Stimulated activated CD4-positive, alpha-beta T cell treated with anti-CD3 and anti-CD28 coated beads, Interleukin-4, amount 100 ng/mL, for 1 hour (primary cell): ENCODE data around the gene SLC39A11.

ENCODE experiments used
- DNase-seq: peaks from one replicate; pipeline ENCODE4 v3.0.0-alpha.2; 2020

The SLC39A11 gene

DNA sequence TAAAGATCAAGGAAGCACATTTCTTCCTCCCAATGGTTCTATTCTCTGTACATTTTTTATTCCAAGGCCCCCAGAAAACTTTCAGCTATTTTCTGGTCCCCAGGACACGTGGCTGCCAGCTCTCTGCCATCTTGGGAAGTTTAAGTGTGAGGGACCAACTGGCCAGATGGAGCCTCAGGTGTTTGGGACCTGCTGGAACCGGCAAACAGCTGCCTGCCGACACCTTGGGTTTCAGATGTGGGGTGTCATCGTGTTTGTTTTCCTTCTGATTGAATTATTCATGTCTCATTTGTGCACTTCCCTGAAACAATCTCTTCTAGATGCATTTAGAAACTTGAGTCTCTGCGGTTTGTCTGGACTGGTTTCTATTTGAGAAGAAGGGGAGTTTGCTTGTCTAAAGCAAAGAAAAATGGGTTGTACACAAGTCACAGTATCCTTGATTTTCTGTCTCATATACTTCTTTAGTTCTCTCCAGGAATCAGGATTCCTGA is 386.5 kb downstream of the SLC39A11 start:
- DNase-seq = no peak

DNA sequence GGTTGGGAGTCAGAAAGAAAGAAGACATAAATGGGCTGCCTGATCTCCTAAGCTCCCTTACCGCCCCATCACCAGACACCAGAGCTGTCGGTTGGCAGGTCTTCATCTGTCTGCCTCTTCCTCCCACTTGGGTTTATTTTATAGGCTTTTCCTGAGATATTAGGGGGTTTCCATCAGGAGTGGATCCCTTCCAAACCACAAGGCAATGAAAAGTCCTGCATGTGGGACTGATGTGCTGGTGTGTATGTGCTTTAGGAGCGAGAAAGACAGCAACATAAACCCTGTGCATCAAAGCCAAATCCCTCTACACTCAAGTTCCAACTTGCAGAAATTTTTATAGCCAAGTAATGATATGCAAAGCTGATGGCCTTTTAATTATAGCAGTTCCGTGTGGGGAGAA is 389.5 kb downstream of the SLC39A11 start:
- DNase-seq = no peak

DNA sequence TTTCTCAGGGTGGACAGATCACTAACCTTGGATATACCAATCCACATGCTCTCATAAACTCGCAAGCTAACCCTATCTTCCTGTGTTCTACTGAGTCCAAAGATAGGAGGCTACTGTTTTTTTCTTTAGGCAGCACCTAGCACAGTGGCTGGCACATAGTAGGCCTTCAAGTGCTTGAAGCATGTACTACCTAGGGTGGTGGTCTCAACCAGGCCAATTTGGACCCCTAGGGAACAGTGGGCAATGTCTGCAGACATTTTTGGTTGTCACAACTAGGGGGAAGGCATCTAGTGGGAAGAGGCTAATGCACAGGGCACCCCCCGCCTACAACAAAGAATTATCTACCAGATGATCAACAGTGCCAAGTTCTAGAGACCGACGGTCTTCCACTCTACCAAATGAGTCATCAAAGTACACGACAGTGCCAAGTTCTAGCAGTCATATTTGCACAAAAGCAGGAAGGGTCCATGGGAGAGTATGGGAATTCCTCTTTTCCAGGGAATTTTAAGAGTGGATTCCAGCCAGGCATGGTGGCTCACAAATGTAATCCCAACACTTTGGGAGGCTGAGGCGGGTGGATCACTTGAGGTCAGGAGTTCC is 390.3 kb downstream of the SLC39A11 start:
- no peak for DNase-seq

DNA sequence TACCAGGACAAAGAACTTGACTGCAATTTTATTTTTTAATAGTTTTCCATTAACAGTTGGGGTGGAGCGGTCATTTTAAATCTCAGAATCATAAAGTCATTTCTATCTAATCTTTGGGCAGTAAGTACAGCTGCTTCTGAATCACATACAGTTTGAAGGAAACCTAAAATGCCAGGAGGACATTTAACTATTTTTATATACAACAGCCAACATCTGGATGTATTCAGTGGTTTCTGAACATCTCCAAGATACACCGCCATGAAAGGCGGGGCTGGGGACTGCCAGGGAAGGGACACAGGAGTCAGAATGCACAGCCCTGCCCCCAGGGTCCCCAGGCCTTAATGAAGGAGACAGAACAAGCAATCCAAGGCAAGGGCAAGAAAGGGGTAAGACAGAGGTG is 392.3 kb downstream of the SLC39A11 start:
- no peak for DNase-seq

DNA sequence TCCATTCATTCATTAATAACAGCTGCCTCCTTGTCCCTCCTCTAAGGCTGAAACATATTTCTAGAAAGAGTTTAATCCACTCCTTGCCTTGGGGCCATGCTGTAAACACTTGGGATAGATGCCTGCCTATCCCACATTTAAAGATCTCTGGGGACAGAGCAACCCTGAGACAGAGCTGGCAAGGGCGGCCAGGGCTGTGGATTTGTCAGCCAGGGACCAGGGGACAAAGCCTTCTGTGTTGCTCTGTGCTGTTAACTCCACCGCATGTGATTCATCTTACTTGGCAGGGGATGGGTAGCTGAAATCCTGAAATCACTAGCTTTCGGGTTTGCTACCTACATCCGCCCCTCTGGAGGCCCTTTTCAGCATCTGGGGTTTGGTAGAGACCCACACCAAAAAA is 392.9 kb downstream of the SLC39A11 start:
- DNase-seq = no peak

DNA sequence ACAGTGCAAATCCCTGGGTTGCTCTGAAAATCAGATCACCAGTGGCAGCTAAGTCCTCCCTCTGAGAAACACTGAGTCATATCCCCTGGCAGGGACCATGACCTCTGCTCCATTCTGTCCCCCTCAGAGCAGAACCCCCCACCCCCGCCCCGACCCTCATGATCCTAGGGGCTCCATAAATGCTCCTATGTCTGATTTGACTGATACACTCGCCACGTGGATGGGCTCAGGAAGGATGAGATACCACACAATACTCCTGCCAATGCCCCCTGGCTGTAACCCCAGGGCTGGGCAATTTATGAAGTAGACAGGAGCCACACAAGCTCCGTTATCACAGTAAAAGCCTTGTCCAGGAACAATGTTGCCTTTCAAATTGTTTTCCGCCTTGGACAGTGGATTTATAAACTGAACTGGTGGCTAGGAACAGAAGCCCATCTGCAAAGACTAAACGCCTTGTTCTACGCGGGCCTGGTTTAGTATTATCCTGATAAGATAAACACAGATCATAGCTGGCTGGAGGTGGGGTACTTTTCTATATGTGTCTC is 394.8 kb downstream of the SLC39A11 start:
- DNase-seq = no peak

DNA sequence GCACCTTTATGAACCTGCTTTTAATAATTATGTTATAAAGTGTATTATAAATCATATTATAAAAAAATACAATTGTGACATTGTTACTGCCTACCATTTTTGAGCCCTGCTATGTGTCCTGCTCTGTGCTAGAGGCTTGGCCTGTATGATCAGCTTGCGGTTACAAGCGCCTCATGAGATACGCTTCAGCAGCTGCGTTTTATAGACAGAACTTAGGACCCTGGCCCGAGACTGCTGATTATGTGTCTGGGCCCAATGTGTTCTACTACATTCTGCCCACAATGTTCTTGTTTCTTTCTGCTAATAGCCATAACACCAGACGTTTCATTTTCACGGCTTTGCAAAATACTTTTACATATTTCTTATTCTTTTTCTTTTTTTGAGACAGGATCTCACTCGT is 395.8 kb downstream of the SLC39A11 start:
- no peak for DNase-seq

DNA sequence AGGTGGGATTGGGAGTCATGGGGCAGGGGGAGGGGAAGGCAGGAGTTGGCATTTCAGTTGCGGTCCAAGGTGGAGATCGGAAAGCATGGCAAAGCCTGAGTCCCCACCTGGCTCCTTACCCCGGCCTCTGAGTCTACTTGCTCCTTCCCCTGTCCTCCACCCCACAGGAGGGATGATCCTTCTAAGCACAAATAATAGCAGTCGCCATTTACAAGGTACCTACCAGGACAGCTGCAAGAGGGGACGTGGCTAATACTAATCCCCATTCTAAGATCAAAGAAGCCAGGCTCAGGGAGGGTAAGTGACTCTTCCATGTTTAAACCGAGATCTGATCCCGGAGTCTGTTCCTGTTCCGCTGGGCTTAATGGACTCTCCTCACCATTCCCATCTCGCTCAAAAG is 396.3 kb downstream of the SLC39A11 start:
- DNase-seq = no peak

DNA sequence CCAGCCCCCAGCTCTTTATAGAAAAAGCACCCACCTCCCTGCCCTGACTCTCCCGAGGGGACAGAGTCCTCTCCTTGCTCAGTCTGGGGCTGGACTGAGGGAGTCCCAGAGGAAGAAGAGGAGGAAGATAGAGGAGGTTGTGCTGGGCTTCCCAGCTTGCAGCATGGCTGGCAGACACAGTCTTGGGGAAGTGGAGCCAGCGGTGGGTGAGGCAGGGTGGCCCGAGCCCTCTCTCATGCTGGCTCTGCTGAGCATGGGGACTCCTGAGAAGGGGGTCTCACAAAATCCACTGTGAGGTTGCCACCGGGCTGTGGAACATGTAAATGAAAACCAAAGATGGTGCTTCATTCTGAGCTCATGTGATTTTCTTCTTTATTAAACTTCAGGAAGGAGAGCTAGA is 398.5 kb downstream of the SLC39A11 start:
- no peak for DNase-seq

DNA sequence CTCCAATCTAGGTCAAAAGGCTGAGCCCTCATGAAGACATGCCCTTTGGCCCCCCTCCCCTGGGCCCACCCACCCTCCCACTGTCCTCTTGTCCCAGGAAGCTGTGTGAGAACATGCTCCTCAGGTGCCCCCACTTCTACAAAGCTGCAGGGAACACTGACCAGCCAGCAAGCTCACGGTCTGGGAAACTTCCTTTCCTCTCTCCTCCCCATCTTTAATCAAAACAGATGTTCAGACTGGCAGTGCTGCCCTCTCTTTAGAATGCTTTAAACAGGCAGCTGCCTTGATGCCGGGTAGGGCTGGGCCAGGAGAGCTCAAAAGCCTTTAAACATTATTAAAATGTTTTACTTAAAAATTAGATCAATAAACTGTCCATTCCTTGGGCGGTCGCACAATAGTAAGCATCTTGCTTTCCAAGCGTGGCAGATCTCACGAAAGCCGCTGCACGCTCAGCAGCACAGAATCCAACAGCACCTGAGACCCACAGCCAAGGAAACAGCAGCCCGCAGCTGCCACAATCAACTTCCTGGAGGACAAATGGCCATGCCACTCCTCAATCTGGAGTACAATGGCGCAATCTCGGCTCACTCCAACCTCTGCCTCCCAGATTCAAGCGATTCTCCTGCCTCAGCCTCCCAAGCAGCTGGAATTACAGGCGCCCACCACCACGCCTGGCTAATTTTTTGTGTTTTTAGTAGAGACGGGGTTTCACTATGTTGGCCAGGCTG is 399.2 kb downstream of the SLC39A11 start:
- no peak for DNase-seq

DNA sequence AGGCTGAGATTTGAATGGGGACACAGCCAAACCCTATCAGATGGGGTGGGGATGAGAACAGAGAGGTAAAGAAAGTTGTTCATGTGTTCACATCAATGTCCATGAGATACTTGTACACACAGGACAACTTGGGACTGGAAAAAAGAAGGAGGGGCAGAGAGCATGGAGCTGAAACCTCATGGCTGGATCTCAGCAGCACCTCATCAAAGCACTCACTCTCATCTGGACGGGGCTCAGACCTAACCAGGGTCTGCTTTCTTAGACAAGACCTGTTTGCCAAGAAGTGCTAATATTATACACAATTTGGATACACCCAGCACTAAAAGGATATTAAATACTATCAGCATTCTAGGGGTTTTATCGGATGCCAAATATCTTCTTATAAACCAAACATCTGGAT is 399.8 kb downstream of the SLC39A11 start:
- DNase-seq = no peak

DNA sequence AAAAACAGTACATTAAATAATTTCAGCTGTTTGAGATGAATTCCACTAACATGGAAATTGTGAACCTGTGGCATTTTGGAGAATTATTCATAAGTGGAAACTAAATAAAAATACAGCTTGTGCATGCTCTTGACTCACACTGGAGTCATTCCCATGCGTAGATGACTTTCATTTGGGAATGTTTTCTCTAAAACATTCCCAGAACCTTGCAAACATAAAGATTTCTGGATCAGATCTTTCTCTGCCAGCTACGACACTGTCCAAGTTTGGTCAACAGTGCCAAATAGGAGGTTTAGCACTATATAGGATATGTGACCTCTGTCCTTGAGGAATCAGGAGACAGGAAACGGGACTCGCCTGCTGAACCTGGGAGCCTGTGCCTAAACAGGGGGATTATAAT is 400.9 kb downstream of the SLC39A11 start:
- DNase-seq = no peak

DNA sequence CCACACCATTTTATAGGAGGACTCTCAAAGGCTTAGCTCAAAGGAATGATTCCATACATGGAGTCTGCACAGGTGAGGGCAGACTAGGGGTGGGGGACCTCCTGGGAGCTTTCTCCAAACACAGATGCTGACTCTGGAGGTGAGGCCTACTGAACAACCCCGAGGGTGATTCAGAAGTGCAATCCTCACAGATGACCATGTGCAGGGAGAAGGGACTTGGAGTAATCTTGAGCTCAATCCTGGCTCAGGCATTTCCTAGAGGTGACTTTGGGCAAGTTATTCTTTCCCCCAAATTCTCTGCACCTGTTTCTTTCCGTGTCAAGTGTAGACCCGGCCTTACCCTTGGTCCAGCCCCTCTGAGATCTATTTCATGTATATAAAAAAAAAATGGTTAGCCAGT is 401.5 kb downstream of the SLC39A11 start:
- no peak for DNase-seq

DNA sequence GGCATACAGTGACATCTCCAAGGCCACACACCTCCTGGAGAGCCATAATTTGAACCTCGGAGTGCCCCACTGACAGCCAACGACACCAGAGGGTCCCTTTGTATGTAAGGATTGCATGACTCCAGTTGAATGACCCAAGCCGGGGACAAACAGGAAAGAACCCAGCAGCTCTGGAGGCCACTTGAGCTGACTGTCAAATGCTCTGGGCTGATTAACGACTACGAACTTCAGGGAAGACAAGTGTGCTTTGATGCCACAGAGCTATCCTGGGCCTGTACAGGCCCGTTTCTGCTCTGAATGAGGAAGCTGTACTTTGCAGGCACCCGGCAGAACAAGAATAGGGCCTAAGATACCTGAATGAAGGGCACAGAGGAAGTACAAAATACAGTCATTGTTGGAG is 404.6 kb downstream of the SLC39A11 start:
- DNase-seq = no peak

DNA sequence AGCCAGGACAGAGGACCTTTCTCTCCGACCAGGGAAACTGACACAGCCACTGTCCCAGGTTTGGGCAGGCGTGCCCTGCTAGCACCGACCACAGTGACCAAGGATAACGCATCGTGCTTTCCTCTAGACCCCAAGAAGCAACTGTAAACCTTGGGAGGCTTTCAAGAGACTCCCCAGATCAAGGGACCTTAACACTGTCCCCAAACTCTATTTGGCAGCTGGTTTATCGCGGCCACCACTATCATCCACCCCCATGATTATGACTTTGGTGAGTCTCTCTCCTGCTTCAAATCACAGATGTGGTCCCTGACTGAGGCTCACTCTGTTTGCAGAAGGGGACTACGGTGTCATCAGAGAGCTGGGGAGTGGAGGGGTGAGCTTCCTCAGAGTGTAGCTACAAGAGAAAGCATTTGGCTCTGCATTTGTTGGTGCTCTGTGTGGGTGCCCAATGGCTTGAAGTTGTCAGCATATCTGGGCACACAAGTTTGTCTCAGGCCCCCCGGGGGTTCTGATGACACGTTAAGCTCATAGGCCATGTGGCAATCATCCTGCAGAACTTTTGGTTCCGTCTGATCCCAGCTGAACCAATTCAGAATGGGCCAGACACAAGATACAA is 408.0 kb downstream of the SLC39A11 start:
- DNase-seq = no peak

DNA sequence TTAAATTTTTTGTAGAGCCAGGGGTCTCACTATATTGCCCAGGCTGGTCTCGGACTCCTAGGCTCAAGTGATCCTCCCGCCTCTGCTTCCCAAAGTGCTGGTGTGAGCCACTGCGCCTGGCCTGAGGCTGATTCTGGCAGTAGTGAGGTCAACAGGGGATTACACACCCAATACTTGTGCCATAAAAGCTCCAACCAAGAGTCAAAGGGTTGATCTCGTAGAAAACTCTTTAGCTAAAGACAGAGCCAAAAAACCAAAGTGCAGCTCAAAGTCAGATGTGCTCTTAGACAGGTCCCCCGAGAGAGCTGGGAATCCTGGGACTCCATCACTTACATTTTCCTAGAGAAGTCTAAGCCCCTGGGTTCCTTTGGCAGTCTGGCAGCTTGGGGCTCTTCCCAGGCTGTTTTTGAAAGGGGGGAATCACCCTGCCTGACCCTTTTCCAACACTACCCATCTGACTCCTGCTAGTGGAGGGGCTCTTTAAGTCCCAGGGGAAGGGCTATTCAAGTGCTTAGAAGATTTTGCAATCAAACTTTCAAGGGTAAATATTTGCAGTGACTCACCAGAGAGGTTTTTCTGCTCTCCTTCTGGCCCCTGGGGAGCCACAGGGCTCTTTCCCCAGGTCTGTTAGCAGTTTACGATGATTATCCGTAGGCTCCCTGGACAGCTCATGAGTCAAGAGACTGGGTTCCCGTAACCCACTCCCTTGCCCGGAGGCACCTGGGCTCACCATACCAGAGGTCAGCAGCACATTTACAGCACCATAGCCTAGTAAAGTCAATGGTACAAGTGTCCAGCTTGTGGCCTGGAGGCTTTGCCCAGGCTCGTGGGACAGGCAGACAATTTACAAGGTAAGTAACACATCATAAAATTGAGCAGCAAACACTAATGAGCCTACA is 408.7 kb downstream of the SLC39A11 start:
- DNase-seq = no peak

DNA sequence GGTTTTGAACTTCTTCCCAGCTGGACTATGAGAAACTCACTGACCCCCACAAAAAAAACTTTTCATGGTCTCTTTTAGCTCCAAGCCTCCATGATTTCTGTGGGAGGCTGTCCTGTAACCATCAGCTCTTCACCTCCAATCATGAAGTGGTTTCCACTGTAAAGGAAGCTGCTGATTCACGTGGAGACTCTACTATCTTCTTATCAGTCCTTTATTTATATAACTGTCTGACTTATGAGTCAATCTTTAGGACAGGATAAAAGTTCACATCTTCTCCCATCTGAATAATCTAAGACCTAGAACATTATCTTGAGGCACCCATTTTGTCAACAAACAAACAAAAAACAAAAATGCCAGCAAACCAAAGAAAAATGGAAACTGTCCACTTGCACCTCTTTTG is 409.9 kb downstream of the SLC39A11 start:
- no peak for DNase-seq

DNA sequence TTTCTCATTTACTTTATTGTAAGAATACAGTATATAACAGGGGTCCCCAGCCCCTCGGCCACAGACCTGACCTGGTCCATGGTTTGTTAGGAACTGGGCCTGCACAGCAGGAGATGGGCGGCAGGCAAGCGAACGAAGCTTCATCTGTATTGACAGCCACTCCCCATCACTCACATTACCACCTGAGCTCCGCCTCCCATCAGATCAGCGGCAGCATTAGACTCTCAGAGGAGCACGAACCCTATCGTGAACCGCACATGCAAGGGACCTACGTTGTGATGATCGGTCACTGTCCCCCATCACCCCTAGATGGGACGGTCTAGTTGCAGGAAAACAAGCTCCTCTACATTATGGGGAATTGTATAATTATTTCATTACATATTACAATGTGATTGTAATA is 410.6 kb downstream of the SLC39A11 start:
- DNase-seq = no peak

DNA sequence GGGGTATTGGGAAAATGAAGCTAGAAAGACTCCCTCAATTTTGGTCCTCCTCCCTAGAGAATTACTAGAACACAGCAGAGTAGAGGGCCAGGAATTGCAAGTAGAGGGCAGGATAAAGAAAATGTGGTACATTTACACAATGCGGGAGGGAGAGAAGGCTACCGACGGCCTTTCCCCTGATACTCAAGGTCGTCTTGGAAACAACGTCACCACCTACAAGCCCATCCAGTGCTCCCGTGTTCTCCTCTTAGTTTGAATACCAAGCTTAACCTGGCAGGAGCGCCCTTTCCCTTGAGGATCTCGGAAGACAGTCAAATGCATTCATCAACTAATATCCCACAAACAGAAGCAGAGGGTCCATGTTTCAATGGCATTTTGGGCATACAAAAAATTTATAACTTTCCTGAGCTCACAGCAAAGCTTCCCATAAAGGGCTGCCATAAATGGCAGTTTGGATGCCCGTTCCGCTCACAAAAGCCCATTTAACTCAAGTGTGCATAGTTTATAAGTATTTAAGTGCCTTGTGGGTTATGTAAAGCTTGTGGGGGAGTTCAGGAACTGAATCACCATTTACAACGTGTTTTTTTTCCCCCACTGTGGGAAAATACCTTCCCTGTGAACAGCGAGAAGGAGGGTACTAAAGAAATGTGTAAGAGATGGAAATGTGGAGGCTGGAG is 414.6 kb downstream of the SLC39A11 start:
- DNase-seq = no peak

DNA sequence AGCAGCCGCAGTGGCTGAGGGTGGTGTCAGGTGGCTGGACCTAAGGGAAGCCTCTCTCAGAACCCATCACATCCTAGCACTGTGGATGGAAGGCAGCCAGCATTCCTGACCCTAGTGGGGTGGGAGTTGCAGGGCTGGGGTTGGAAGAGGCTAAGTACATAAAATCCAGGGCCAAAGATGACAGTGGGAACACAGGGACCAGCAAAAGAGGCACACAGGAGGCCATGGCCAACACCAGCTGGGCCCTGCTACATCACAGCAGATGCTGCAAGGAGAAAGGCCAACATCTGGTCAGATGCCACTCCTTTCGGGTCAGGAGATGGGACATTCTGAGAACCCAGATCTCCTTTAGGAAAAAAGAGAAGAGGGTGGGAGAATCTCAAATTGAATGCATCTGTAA is 415.4 kb downstream of the SLC39A11 start:
- DNase-seq = no peak

DNA sequence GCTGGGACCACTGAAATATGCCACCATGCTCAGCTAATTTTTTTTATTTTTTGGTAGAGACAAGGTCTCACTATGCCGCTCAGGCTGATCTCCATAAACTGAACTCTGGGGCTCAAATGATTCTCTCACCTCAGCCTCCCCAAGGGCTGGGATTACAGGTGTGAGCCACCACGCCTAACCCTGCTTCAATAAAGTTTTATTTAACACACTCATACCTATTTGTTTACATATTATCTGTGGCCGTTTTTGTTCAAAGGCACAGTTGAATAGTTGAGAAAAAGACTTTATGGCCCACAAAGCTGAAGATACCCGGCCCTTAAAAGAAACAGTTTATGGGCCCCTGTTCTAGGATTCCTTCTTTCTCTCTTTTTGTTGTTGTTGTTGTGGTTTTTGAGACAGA is 419.8 kb downstream of the SLC39A11 start:
- no peak for DNase-seq

DNA sequence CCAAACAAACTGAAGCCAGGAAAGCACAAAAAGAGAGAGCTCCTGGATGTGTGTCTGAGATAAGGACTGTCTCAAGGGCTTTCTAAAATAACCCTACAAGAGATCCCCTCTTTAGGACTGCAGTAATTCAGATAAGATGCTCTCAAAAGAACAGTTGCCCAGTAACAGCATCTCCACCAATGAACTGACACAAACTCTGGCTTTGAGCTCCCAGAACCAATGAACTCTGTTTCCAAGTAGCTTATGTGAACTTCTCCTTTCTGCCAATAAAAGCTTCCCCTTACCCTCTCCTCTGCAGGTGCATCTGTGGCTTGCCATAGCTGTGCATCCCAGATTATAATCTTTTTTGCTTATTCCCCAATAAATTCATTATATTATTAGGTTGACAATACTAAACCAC is 421.5 kb downstream of the SLC39A11 start:
- DNase-seq = no peak
